HFFc6 (cell line): Measurements from ENCODE around the gene FAM240A. TPM values are rescaled to one million over a fixed set of nuclear protein-coding genes. Genes with fewer than 3 reads are reported as not detected.
A peak's percentile ranks its signal among the peaks of the same experiment; 100 is the strongest.

Experiments used
- DNase-seq: peaks from one replicate; pipeline ENCODE4 v3.0.0-alpha.2; 2018
- H3K27ac Mint-ChIP-seq: 2 replicates; pipeline ENCODE4 v1.8.0; 2020; ENCODE audit warnings: mild to moderate bottlenecking, mixed read lengths
- H3K27me3 Mint-ChIP-seq: 2 replicates; pipeline ENCODE4 v1.8.0; 2021; ENCODE audit warnings: mild to moderate bottlenecking, moderate library complexity, mixed read lengths; ENCODE audit not compliant: insufficient read depth
- H3K36me3 Mint-ChIP-seq: 2 replicates; pipeline ENCODE4 v1.8.0; 2021; ENCODE audit warnings: low read depth, mixed read lengths
- H3K4me1 Mint-ChIP-seq: 2 replicates; pipeline ENCODE4 v1.8.0; 2020; ENCODE audit warnings: low read depth, mixed read lengths
- H3K4me3 Mint-ChIP-seq: 2 replicates; pipeline ENCODE4 v1.8.0; 2020; ENCODE audit warnings: mild to moderate bottlenecking, moderate library complexity, mixed read lengths
- H3K9me3 Mint-ChIP-seq: 2 replicates; pipeline ENCODE4 v1.8.0; 2020; ENCODE audit warnings: mild to moderate bottlenecking, mixed read lengths
- total RNA-seq, 6 experiments: library from RNA; stranded (reverse); fragmentation: NEBNext Ultra II Directional; extraction: Animal tissue kit (Norgen Biotek cat#: 25700); gene quantifications; 2 replicates in 1 of 6; 3 replicates in 5 of 6; pipeline ENCODE4 v1.2.3, GENCODE V29; 2021
- TF ChIP-seq, protein P1 (sequence below): fragments of 200-600 bp; sonication (generic); IDR thresholded peaks from 2 replicates; pipeline ENCODE4 v1.5.0; 2021; ENCODE audit warnings: antibody characterized with exemption, mild to moderate bottlenecking

The FAM240A gene
- total RNA-seq, 6 experiments from 2014 or later: not detected

DNA sequence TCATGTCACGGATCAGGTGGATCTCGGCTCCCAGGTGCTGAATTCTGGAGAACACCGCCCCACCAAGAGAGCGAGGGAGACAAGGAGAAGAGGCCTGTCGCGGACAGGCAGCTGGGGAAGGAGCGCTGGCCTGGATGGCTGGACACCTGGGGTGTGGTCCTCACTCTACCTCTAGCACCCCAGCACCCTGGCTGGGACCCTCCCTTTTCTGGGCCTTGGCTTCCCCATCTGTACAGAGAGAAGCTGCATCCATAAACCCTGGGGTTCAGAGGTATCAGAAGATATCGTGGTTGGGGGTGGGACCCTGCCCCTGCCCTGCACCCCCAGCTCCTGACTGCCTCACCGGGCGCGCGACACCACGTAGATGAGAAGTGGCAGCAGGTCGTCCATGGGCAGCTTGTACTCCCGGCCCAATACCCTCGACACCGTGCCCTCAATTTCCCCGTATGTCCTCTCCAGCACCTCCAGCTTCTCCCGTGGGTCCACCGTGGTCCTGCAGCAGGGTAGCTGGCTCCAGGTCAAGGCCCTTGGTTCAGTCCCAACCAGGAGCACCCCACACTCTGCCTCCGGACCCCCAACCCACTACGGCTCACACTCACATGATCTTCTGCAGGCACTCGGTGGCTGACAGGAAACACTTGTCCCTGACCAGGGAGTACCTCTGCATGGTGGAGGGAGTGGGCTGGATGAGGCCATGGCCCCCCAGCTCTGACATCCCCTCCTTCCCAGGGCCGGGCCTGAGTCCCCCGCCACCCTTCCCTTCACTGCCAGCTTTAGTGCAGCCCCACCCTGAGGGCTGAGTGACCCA is 59.4 kb downstream of the FAM240A start:
- TF ChIP-seq, protein P1, sequence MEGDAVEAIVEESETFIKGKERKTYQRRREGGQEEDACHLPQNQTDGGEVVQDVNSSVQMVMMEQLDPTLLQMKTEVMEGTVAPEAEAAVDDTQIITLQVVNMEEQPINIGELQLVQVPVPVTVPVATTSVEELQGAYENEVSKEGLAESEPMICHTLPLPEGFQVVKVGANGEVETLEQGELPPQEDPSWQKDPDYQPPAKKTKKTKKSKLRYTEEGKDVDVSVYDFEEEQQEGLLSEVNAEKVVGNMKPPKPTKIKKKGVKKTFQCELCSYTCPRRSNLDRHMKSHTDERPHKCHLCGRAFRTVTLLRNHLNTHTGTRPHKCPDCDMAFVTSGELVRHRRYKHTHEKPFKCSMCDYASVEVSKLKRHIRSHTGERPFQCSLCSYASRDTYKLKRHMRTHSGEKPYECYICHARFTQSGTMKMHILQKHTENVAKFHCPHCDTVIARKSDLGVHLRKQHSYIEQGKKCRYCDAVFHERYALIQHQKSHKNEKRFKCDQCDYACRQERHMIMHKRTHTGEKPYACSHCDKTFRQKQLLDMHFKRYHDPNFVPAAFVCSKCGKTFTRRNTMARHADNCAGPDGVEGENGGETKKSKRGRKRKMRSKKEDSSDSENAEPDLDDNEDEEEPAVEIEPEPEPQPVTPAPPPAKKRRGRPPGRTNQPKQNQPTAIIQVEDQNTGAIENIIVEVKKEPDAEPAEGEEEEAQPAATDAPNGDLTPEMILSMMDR: no peak
- Mint-ChIP-seq H3K27me3 (peaks cover 36% of the 10 kb centered on the region), H3K36me3 (no peaks in the 10 kb centered on the region), H3K4me3 (no peak overlapping the region), H3K4me1 (no peaks in the 10 kb centered on the region), H3K27ac (no peak overlapping the region), H3K9me3 (no peaks in the 10 kb centered on the region)
- no peak for DNase-seq

GRCh38 chr3:46672349-46672695 is 60.0 kb downstream of the FAM240A start:
- no peaks in the 10 kb centered on the region for H3K9me3 Mint-ChIP-seq
- no peak overlapping the region for H3K4me3 Mint-ChIP-seq
- DNase-seq: no peak
- no peaks in the 10 kb centered on the region for H3K4me1 Mint-ChIP-seq
- H3K27me3 Mint-ChIP-seq: peaks cover 31% of the 10 kb centered on the region
- H3K27ac Mint-ChIP-seq: no peak overlapping the region
- H3K36me3 Mint-ChIP-seq: no peaks in the 10 kb centered on the region
- TF ChIP-seq, protein P1: no peak

DNA sequence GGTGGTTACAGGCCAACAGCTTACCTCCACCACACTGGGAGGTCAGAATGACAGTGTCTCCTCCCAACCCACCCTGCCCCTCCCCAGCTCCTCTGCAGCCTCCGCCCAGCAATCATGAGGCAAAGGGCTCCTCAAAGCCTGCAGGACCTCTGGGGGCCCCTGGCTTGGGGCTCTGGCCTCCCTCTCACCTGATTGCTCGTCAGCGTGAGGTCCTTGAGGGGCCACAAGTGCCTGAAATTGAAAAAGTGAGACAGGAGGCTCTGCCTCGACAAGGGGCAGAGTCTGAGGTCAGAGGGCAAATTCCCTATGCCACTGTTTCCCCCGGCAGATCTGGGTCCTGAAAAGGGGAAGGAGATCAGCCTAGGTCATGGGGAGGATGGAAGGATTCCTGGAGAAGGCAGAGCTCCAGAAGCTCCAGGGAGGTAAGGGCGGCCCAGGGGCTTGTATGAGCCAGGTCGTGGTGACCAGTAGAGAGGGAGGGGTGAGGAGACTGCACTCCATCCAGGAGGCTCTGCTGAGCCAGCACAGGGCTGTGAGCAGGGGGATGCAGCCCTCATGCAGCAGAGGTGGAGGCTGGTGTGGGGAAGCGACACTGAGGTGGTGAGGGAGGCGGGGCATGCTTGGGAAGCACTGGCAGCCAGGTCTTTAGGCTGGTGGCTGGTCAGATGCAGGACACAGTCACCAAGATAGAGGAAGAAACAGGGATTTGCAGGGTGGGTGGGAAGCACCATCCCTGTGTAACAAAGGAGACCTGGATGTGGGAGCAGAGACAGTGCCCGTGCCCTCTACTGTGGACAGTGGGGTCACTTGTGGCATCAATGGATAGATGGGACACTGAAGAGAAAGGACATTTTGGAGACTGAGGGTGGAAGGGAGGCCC is 61.1 kb downstream of the FAM240A start:
- no peak for DNase-seq
- TF ChIP-seq, protein P1: no peak
- Mint-ChIP-seq H3K9me3 (no peaks in the 10 kb centered on the region), H3K36me3 (no peaks in the 10 kb centered on the region), H3K4me3 (no peak overlapping the region), H3K27ac (no peak overlapping the region), H3K27me3 (peaks cover 21% of the 10 kb centered on the region), H3K4me1 (no peaks in the 10 kb centered on the region)

- H3K9me3 Mint-ChIP-seq: no peaks in the 10 kb centered on the region
- no peak for DNase-seq
- no peaks in the 10 kb centered on the region for H3K36me3 Mint-ChIP-seq
- H3K4me3 Mint-ChIP-seq: no peak overlapping the region
- no peaks in the 10 kb centered on the region for H3K4me1 Mint-ChIP-seq
- H3K27ac Mint-ChIP-seq: no peak overlapping the region
- TF ChIP-seq, protein P1: peak; percentile 66
- H3K27me3 Mint-ChIP-seq: peaks cover 21% of the 10 kb centered on the region
These were observed 61.9 kb downstream of the FAM240A start for GRCh38 chr3:46674031-46674845.

GRCh38 chr3:46675426-46675825 is 63.1 kb downstream of the FAM240A start:
- TF ChIP-seq, protein P1: no peak
- H3K27me3 Mint-ChIP-seq: peaks cover 28% of the 10 kb centered on the region
- no peak for DNase-seq
- no peak overlapping the region for H3K4me3 Mint-ChIP-seq
- no peak overlapping the region for H3K27ac Mint-ChIP-seq
- no peaks in the 10 kb centered on the region for H3K9me3 Mint-ChIP-seq
- H3K4me1 Mint-ChIP-seq: no peaks in the 10 kb centered on the region
- H3K36me3 Mint-ChIP-seq: no peaks in the 10 kb centered on the region
